ENCODE measurements around the gene INCENP.

Gene INCENP

DNA sequence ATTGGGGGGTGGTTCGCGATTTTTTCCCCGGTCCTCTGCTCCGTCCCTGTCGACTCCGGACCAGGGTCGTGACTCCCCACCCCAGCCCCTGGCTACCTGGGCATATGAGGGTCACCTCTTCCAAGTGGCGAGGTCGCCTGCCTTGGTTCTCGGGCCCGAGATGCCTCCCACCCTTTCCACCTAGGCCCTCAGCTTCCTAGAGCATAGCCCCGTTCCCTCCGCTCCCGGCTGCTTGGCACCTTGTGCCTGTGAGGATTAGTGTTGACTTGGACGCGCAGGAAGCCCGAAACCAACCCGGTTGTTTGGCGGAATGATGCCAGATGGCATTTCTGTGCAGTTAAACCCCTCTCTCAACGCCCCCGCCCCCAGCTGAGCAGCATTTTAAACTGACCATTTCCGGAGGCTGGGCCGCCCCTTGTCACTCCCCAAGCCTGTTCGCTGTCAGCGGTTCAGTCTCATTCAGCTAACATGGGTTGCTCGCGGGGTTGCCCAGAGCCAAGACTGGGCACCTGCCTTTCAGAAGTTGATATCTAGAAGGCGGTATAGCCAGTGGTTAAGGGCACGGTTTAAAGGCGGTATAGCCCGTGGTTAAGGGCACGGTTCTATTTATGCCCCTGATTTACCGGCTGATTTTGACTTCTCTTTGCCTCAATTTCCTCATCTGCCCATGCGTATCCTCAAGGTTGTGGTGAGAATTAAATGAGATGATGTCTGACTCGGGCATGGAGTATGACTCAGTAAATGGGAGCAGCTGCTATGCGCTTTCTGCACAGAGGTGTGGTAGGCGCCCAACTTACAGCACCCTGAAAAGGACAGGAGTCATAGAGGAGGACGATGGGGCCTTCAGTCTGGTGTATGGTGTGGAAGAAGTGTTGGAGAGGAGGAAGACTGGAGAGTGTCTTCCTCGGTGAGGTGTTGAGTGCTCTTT lies 639 bp downstream of the INCENP start:
- no peak for DNase-seq (ENCODE audit: low read depth)

GRCh38 chr11:62125316-62125715 lies 1.5 kb downstream of the INCENP start:
- DNase-seq (ENCODE audit: low read depth), result no peak

DNA sequence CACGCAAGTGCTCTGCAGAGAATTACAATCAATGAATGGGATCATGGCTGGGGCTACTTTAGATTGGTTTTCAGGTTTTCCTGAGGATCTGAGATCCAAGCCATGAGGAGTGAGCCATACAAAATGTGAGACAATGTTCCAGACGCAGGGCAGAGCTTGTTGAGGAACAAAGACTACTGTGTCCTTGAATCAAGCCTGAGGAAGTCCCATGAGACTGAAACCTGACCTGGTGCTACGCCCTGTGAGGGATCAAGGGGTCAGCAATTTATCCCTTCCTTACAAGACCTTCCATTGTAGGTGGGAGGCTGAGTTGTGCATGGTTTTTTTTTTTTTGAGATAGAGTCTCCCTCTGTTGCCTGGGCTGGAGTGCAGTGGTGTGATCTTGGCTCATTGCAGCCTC lies 2.1 kb downstream of the INCENP start:
- no peak for DNase-seq (ENCODE audit: low read depth)

DNA sequence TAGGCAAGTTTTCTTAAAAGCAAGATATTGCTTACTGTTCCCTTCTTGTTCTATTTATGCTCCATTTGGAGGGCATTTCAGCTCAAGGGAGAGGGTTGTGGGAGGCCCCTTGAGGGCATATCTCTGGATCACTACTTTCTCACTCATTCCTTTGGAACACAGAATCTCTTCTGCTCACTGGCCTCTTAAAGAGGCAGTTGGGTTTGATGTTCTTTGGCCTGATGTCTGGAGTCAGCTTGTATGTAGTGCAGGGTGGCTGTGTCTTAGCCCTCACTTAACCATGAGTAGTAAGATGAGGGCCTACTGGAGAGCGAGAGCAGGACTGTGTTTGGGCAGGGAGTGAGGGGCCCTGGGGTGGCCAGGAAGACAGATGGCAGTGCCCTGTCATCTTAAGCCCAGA lies 3.6 kb downstream of the INCENP start:
- no peak for DNase-seq (ENCODE audit: low read depth)

GRCh38 chr11:62127941-62128770 lies 4.3 kb downstream of the INCENP start:
- DNase-seq (ENCODE audit: low read depth), result no peak

- DNase-seq (ENCODE audit: low read depth), result no peak
These were observed 5.0 kb downstream of the INCENP start for GRCh38 chr11:62128835-62129234.

DNA sequence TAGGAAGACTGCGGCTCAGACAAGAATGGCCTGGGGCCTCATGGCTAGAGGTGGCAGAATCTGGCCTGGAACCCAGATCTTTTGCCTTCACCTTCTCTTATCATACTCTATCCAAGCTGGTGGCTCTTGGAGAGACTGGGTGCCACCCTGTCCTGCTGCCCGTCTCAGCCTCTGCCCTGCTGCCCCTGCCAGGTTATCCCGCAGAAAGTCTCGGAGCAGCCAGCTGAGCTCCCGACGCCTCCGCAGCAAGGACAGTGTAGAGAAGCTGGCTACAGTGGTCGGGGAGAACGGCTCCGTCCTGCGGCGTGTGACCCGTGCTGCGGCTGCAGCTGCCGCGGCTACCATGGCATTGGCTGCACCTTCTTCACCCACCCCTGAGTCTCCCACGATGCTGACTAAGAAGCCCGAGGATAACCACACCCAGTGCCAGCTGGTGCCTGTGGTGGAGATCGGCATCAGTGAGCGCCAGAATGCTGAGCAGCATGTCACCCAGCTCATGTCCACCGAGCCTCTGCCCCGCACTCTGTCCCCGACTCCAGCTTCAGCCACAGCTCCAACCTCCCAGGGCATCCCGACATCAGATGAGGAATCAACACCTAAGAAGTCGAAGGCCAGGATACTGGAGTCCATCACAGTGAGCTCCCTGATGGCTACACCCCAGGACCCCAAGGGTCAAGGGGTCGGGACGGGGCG lies 5.9 kb downstream of the INCENP start:
- no peak for DNase-seq (ENCODE audit: low read depth)

- DNase-seq (ENCODE audit: low read depth), result no peak
These were observed 6.7 kb downstream of the INCENP start for GRCh38 chr11:62130283-62131169.

DNA sequence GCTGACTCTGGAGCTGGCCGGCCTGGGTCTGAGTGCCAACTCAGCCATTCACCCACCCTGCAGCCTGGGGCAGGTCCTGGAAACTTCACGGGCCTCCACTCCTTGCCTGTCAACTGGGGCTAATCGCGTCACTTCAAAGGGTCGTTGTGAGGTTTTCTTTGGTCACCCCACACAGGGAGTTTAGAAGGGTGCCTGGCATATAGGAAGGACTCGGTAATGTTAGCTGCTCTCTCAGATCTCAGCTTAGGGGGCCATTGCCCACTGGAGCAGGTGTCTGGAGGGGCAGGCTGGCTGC lies 7.3 kb downstream of the INCENP start:
- DNase-seq (ENCODE audit: low read depth), result no peak

DNA sequence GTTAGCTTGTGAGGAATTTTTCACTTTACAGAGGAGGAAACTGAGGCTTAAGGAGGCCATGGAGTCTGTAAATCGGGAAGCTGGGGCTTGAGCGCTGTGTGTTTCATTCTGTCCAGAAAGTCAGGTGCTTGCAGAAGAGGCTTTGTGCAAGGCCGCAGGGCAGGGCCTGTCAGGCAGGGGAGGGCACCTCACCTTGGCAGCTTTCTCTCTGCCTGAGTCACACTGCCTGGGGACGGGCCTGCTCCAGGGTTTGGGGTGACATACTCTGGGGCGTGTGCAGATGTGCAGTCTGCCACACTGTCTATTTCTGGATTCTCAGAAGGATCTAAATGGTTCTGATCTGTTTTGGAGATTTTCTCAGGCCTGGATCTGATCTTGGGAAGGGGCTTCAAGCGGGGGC lies 8.4 kb downstream of the INCENP start:
- DNase-seq (ENCODE audit: low read depth), result no peak

GRCh38 chr11:62132689-62133293 lies 9.0 kb downstream of the INCENP start:
- DNase-seq (ENCODE audit: low read depth), result no peak

- no peak for DNase-seq (ENCODE audit: low read depth)
These were observed 9.7 kb downstream of the INCENP start for GRCh38 chr11:62133328-62134065.

GRCh38 chr11:62137276-62137861 lies 13.6 kb downstream of the INCENP start:
- DNase-seq (ENCODE audit: low read depth), result no peak

- no peak for DNase-seq (ENCODE audit: low read depth)
These were observed 14.2 kb downstream of the INCENP start for GRCh38 chr11:62137881-62138629.

GRCh38 chr11:62138630-62139425 lies 15.0 kb downstream of the INCENP start:
- DNase-seq (ENCODE audit: low read depth), result no peak

GRCh38 chr11:62139526-62140303 lies 15.9 kb downstream of the INCENP start:
- no peak for DNase-seq (ENCODE audit: low read depth)

DNA sequence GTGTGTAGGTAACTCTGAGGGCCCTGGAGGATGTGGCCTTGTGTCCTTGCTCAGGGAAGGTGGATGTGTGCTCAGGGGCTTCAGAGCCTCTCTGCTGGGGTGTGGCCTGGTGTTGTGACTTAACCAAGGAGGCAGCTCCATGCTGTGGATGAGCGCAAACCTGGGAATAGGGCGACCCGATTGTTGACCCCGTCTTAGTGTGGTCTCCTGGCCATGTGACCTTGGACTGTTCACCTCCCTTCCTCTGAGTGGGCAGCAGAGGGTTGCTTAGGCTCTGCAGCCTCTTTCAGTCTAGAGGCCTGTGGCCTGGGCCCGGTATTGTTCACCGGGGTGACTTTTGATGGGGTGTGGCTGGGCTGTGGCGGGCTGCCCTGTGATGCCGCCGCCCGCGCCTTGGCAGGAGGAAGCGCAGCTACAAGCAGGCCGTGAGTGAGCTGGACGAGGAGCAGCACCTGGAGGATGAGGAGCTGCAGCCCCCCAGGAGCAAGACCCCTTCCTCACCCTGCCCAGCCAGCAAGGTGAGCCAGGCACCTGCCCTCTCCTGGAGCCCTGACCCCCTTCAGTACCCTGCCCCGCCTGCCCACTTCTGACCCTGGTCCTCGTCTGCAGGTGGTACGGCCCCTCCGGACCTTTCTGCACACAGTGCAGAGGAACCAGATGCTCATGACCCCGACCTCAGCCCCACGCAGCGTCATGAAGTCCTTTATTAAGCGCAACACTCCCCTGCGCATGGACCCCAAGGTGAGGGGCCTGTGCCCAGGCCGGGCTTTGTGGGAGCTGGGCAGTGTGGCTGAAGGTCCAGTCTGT lies 16.7 kb downstream of the INCENP start:
- DNase-seq (ENCODE audit: low read depth), result no peak

Data from activated T-helper 9 cell treated with anti-CD3 and anti-CD28 coated beads, Interleukin-2, amount 50 U/mL, for 16 hours (primary cell).